GM19324 (cell line): Measurements from ENCODE around the gene PLPP3.
"Not testable (repeated sequence)": the region's sequence is repeated elsewhere in the genome, so short reads cannot be mapped to it uniquely, and the experiment has no call there.

Source experiments
- ATAC-seq: cut with Tn5 transposase; IDR thresholded peaks from one replicate; pipeline ENCODE4 v1.9.1; 2021; ENCODE audit warnings: mild to moderate bottlenecking, moderate library complexity; ENCODE audit not compliant: unreplicated experiment, low FRiP score

The PLPP3 gene

DNA sequence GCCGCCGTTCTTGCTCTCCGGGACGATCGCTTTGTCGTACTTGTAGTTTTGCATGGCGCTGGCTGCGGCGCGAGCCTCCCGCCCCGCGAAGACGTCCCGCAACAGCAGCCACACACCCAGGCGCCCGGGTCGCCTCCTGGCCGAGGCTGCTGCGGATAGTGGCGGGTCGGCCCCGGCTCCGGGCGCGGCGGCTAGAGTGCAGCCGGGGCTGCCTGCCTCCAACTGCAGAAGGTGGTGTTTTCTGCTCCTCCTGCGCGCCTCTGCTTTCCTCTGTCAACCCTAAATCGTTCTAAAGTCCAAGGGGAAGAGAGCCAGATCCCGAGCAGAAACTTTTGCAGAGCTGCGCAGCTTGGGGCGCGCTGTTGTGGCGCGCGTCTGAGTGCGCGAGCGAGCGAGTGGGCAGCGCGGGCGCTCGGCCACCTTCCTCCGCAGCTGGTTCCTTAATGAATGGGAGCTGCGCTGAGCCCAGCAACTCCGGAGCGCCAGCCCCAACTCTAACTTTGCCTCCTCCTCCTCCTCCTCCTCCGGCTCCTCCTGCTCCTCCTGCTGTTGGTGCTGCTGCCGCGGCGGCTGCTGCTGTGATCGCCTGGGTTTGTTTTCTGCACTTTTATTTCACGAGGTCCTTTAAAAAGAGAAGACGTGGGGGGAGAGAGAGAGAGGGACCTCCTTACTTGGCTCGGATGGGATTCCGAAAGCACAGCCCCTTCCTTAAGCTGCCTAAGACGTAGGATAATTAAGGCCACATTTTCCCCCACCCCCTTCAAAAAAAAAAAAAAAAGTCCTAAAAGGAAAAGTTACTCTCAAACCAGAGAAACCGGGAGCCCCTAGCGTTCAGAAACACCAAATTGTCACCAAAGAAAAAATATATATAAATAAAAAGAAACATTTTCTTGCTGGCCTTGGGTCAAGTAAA, at the start of gene PLPP3:
Gene PLPP3 (minus strand): TSS at position 601 of the 913 bp plus-strand sequence. CDS start 547 bp downstream, at position 54.
- ATAC-seq: no peak

DNA sequence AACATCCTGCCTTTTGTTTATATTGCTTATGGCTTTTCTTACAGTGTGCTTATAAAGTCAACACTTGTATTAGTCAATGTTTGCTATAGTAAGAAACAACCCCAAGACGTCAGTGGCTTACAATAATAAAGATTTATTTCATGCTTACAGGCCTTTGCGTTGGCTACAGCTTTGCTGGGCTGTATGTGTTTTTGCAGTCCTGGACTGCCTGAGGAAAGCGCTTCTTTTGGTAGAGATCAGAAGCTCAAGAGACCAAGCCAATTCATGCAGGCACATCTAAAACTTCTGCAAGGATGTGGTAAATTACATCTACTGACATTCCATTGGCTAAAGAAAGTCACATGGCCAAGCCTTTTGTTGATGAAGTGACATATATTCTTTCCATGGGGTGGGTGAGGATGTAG, 48.3 kb upstream of the PLPP3 start:
- ATAC-seq: no peak

DNA sequence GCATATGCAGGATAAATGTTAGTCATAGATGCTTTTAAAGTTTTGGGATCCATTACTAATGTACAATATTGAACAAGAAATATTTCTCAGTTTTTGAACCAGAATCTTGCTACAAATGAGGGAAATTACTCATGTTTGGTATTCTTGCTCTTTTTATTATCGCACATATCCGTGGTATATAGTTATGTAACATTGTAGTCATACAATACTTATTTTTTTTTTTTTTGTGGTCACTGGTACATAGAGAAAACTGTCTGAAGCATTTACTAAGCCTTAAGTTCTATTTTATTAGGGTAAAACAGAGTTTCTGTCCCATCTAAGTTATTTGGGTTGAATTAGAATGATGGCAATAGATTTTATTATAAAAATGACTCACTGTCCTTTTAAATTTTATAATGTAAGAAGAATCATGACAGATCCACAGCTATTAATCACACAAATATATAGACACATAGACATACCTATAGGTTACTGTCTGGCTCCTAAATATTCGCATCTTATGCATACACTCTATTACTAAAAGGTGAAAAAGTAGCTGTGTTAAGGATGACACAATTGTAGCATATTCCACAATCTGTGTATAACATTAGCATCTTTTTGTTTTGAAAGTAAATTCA, 47.8 kb upstream of the PLPP3 start:
- no peak for ATAC-seq

DNA sequence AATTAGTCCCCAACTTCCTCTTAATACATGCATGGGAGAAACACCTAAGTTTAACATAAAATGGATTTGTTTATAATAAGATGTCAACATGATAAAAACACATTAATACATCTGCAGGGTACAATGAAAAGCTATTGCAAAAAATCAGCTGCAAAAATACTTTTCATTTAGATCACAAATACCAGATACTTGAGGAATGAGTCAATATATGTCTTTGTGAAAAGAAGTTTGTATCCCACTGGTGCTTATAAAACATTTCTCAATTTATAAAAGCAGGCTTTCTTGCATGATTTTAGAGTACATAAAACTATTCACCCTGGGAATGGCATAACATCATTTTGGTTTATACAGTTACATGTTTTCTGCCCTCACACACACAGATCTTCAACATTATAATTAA, 47.2 kb upstream of the PLPP3 start:
- no peak for ATAC-seq

DNA sequence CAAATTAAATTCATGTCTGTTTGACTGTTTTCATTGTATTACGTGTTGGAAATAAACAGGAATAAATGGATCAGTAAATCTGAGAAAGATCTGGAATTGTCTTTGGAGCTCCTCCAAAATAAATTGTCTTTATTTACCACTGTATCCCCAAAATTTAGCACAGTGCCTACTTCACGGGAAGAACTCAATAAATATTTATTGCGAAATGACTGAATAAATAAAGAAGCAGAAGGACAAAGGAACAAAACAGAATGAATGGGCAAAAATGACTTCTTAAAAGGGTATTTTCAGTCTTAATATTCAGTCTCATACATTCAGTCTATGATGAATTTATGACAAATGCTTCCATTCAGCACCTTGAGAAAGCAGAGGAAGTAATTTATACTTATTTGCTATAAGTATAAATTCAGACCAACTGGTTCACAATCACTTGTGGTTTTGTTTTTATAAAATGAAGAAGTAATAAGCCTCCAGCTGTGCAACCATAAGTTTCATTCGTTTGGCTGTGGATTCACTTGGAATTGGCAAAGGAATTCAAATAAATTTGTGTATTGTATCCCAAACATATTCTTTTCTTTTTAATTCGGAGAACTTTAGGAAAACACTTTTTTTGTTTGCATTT, 46.6 kb upstream of the PLPP3 start:
- no peak for ATAC-seq

DNA sequence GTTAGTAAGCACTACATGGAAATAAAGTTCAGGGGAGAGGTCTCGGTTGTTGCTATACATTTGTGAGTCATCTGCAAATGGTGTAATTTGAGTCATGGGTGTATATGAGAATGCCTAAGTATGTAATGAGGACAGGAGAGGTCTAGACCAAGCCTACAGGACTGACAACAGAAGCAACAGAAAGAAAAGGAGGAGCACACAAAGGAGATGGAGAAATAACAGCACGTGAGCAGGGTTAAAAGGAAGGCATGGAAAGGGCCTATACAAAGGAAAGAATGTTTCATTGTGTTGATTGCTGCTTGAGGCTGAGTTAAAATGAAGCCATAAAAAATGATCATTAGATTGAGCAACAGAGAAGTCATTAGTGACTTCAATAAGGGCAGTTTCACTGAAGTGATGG, 37.8 kb upstream of the PLPP3 start:
- no peak for ATAC-seq

DNA sequence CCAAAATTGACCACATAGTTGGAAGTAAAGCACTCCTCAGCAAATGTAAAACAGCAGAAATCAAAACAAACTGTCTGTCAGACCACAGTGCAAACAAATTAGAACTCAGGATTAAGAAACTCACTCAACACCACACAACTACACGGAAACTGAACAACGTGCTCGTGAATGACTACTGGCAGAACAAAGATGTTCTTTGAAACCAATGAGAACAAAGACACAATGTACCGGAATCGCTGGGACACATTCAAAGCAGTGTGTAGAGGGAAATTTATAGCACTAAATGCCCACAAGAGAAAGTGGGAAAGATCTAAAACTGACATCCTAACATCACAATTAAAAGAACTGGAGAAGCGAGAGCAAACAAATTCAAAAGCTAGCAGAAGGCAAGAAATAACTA, 31.4 kb upstream of the PLPP3 start:
- not testable (repeated sequence) for ATAC-seq

DNA sequence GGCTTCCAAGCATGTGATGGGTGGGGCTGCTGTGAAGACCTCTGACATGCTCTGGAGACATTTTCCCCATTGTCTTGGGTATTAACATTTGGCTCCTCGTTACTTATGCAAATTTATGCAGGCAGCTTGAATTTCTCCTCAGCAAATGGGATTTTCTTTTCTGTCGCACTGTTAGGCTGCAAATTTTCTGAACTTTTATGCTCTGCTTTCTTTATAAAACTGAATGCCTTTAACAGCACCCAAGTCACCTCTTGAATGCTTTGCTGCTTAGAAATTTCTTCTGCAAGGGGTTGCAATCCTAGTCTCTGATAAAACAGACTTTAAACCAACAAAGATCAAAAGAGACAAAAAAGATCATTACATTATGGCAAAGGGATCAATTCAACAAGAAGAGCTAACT, 30.7 kb upstream of the PLPP3 start:
- ATAC-seq: not testable (repeated sequence)

DNA sequence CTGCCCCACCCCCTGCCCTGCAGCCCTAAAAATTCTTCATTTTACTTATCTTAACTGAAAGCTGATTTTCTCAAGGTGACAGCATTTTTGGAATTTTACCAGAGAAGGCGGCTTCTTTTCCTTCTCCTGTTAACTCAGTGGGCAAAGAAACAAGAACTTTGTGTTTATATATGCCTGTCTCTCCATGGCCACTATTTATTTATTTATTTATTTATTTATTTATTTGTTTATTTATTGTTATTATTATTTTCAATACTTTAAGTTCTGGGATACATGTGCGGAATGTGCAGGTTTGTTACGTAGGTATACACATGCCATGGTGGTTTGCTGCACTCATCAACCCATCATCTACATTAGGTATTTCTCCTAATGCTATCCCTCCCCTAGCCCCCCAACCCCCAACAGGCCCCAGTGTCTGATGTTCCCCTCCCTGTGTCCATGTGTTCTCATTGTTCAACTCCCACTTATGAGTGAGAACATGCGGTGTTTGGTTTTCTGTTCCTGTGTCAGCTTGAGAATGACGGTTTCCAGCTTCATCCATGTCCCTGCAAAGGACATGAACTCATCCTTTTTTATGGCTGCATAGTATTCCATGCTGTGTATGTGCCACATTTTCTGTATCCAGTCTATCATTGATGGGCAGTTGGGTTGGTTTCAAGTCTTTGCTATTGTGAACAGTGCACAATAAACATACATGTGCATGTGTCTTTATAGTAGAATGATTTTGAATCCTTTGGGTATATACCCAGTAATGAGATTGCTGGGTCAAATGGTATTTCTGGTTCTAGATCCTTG, 16.2 kb upstream of the PLPP3 start:
- ATAC-seq: not testable (repeated sequence)

DNA sequence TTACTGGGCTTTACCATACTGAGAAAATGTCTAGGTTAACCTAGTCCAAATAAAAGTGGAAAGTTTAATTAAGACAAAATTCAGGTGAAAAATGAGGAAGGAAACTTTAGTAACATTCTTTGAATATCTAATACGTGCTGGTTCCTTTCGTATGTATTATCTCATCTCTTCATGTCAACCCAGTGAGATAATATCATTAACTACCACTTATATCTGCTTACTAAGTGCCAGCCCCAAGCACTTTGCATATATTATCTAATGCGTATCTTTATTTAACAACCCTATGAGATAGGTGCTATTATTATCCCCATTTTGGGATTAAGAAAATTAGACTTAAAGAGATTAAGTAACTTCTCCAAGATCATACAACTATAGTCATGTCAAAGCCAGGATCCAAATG, 12.5 kb upstream of the PLPP3 start:
- no peak for ATAC-seq

DNA sequence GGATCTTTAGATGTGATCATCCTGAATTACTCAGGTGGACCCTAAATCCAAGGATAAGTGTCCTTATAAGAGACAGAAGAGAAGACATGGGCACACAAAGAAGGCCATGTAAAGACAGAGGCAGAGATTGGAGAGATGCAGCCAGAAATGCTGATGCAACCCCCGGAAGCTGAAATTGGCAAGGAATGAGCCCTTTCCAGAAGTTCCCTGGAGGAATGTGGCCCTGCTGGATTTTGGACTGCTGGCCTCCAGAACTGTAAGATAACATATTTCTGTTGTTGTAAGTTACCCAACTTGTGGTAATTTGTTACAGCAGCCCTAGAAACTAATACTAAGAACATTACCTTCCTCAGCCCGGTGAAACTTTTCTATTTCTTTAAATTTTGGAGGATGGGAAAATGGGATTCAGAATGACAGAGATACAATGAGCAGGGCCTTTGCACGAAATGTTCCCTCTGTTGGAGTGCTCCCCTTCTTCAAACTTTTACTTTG, 11.2 kb upstream of the PLPP3 start:
- ATAC-seq: no peak

DNA sequence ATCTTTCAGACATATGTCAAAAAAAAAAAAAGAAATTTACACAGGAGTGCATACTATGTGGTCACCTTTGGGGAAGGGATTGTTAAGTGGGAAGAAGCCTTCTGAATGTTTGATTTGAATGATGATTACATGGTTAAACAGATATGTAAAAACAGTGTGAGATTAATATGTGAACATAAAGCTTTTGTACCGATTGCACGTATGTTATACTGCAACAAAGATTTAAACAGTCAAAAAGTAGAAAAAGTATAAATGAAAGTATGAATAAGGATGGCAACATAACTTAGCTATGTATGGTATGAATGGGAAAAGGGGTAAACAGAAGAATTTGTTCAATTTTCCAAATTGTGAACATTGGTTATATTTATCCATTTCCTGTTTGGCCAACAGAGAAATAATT, 10.0 kb upstream of the PLPP3 start:
- ATAC-seq: no peak

DNA sequence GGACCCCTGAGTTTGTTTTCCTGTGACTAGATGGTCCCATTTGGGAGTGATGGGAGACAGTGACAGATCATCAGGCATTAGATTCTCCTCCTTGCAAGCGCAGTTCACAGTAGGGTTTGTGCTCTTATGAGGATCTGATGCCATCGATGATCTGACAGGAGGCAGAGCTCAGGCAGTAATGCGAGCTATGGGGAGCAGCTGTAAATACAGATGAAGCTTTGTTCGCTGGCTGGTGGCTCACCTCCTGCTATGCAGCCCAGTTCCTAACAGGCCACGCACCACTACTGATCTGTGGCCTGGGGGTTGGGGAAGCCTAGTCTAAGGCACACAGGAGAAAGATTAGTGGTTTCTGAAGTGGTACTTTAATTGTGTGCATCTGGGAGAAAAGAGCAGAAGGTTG, 7.1 kb upstream of the PLPP3 start:
- no peak for ATAC-seq

DNA sequence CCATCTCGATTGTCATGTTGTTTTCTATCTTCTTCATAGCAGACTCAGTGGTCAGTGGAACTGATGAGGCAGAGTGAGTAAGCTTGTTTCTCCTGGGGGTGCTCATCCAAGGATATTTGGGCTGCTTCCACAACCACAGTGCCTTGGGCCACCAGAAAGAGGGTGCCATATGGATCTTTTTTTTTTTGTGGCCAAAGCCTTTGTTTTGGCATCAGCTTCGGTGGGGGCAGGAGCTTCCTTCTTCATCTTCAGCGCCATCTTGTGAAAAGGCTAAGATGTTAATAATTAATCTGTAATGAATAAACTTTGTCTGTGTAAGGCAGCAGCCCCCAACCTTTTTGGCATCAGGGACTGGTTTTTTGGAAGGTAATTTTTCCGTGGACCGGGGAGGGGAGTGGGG, 6.6 kb upstream of the PLPP3 start:
- ATAC-seq: no peak

DNA sequence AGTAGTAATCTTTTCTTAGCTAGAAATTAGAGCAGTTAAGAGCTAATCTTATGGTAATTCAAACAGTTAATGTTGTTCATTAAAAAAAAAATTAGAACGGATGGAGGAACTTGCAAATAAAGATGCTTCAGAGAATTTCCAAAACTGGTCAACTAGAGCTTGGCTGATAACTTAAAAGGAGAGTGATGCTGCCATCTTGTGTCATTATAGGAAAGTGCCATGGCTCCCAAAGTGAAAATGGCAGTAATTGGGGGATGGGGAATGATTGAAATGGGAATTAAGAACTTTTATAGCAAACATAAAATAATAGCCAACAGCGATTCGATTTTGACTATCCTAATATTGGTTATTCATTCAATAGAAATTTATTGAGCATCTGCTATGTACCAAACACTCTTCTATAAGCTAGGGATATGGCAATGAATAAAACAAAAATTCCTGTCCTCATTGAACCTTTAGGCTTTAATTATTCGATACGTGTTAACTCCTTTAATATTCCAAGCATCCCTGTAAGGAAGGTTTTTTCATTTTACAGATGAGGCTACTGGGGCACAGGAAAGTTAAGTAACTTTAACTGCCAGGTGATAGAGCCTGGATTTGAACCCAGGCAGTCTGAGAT, 5.7 kb upstream of the PLPP3 start:
- ATAC-seq: no peak

DNA sequence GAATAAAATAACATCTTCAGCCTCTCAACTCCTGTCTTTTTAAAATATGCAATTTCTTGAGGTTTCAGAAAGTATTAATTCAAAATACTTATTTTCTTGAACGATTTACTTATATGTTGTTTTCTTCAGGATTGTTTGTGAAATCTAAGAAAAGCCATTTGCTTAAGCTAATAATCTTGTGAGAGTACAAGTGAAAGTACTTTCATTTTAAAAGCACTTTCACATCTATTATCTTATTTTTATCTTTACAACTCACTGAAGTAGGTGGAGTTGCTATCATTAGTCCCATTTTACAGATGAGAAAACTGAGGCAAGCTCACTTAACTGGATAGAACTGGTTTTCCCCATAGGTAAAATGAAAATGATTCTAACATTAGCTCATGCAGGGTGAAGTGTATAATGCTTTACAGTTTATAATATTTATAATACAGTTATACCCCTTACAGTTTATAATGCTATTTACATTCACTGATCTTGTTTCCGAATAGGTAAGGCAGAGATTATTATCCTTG, 4.7 kb upstream of the PLPP3 start:
- ATAC-seq: no peak

DNA sequence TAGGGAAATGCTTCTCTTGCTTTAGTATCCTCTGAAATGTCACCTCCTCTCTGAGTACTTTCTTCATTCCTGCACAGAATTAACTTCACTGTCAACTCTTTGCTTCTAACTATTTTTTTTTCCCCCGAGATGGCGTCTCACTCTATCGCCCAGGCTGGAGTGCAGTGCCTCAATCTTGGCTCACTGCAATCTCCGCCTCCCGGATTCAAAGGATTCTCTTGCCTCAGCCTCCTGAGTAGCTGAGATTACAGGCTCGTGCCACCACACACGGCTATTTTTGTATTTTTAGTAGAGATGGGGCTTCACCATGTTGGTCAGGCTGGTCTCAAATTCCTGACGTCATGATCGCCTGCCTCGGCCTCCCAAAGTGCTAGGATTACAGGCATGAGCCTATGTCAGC, 1.4 kb upstream of the PLPP3 start:
- no peak for ATAC-seq

DNA sequence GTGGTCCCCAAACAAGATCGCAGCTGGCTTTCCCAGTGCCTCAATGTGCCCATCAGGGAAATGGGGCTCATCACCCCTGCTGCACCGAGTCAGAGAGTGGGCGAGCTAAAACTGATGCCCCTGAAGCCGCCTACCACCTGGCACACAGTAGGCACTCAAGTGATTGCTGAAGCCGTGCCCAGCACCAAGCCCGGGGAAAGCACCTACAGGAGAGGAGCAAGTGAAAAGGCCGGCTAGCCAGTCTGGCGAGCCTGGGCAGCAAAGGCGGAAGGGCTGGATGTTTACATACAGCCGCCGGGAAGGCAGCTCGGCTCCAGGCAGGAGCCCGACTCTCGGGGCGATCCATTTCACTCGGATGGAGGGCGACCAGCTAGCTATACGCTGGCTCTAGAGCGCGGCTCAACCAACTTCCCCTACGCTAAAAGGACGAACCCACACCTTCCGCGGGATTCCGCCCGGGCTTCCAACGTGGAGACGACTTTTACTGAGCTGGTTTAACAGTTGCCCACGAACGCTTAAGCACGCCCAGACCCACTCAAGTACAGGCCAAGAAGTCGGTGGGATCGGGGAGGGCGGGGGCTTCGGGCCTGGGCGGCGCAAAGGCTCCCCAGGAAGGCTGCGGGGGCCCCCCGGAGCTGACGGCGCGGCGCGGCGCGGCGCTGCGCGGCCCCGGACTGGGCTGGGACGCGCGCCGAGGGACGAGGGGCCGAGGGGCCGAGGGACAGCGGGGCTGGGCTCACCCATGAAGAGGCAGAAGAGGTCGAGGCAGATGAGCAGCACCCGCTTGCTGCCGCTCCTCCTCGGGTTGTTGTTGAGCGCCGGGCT, 1.0 kb downstream of the PLPP3 start:
- no peak for ATAC-seq
